Right lobe of liver (tissue), 6 donors: ENCODE measurements around the gene WDR48. TPM values are rescaled to one million over a fixed set of nuclear protein-coding genes. Genes with fewer than 3 reads are reported as not detected.

Experiments used
- ATAC-seq, 4 donors: fragments of 200-7000 bp; cut with Tn5 transposase; one replicate each; pipeline ENCODE4 v1.9.1; 2020; ENCODE audit warnings: mild to moderate bottlenecking in 4 of 4, moderate library complexity in 4 of 4
- DNase-seq, 3 donors: peaks; one replicate each; pipeline ENCODE4 v3.0.0-alpha.2; 2020
- H3K27ac ChIP-seq, 3 donors: fragments of 200-600 bp; one replicate each; pipeline ENCODE4 v1.8.0; 2022
- H3K27me3 ChIP-seq, 2 donors: fragments of 200-600 bp; one replicate each; pipeline ENCODE4 v1.8.0; 2022
- H3K36me3 ChIP-seq, 4 donors: fragments of 200-600 bp; sonication (generic) in 1 of 4; one replicate each; pipeline versions ENCODE4 v1.5.1 to v1.8.0; 2017 to 2022; ENCODE audit warnings: control low read depth in 1 of 4
- H3K4me1 ChIP-seq, 4 donors: fragments of 200-600 bp; sonication (generic) in 1 of 4; one replicate each; pipeline versions ENCODE4 v1.5.1 to v1.8.0; 2017 to 2022; ENCODE audit warnings: control low read depth in 1 of 4
- H3K4me3 ChIP-seq, 3 donors: fragments of 200-600 bp; one replicate each; pipeline ENCODE4 v1.8.0; 2022
- H3K9me3 ChIP-seq, 4 donors: fragments of 200-600 bp; sonication (generic) in 1 of 4; one replicate each; pipeline versions ENCODE4 v1.5.1 to v1.8.0; 2017 to 2022; ENCODE audit warnings: control low read depth in 1 of 4
- POLR2A ChIP-seq: fragments of 450-650 bp; IDR thresholded peaks from one replicate; pipeline ENCODE4 v1.6.1; 2017; ENCODE audit warnings: antibody characterized with exemption, mild to moderate bottlenecking
- WGBS: methylation state at CpG from one replicate; pipeline ENCODE4 v1.1.6; 2018; ENCODE audit warnings: low coverage, low lambda C conversion rate; ENCODE audit not compliant: insufficient coverage; ENCODE audit errors: missing lambda C conversion rate; 5-methylcytosine and 5-hydroxymethylcytosine counted together
- intact Hi-C, 2 donors: fragments of 100-400 bp; cut with DNase I; formaldehyde crosslinking; loops; one replicate each; pipeline versions ENCODE4 v1.11.2 to v1.14.1; 2022
- total RNA-seq, 6 experiments: library from RNA; depleted of rRNA in 2 of 6; stranded (reverse); fragments of >200 nt in 2 of 6; fragmentation: NEBNext Ultra II Directional in 3 of 6; extraction: Animal tissue kit (Norgen Biotek cat#: 25700) in 3 of 6; gene quantifications; one replicate each; pipeline versions ENCODE4 v1.1.0 to v1.2.4, GENCODE V29; 2016 to 2023
- TF ChIP-seq, protein P1 (sequence below), 4 donors: fragments of 200-600 bp in 3 of 4; fragments of 450-650 bp in 1 of 4; IDR thresholded peaks; one replicate each; pipeline versions ENCODE4 v1.5.1 to v1.8.0; 2016 to 2022; ENCODE audit warnings: antibody characterized with exemption in 4 of 4, mild to moderate bottlenecking in 2 of 4
- donor health status: DM: no; HTN: yes; CAD: no.
- donor health status: DM: no; HTN: no; CAD: no.
- donor health status: DM: no; HTN: no; CAD: no.
- donor health status: DM: no; HTN: yes; CAD: no.
- donor health status: DM: no; HTN: yes; CAD: no.

WDR48 gene
- total RNA-seq, 6 experiments from 2014 or later, result 11.3 to 21.9 (median 18.3) TPM

DNA sequence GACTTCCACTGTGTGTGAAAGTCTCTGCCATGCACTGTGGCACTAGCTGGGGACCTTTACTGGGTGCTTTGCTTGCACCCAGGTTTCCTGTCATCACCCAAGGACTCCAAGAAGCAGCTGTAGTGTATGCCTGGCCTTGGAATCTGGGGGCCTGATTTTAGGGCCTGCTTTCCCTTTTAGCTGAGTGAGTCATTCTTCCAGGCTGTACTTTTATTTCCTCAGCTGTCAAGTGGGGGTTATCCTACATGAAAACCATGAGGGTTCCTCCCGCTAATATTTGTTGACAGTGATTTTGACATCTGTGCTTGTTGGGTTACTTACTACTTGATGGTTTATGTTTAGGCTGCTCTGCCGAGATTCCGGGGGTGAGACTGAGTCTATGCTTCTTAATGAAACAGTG lies 37.1 kb downstream of the WDR48 start:
- no peak for ATAC-seq
- intact Hi-C loops, result no loop called here
- Histone ChIP-seq H3K36me3 (peaks cover 0 to 51% (median 26%) of the 10 kb centered on the region in 4 donors), H3K27ac (no peak overlapping the region), H3K9me3 (no peaks in the 10 kb centered on the region), H3K4me3 (no peak overlapping the region), H3K4me1 (no peaks in the 10 kb centered on the region), H3K27me3 (no peaks in the 10 kb centered on the region)
- 81% methylated on average over 3 of the region's 3 CpGs for WGBS
- TF ChIP-seq, protein P1, sequence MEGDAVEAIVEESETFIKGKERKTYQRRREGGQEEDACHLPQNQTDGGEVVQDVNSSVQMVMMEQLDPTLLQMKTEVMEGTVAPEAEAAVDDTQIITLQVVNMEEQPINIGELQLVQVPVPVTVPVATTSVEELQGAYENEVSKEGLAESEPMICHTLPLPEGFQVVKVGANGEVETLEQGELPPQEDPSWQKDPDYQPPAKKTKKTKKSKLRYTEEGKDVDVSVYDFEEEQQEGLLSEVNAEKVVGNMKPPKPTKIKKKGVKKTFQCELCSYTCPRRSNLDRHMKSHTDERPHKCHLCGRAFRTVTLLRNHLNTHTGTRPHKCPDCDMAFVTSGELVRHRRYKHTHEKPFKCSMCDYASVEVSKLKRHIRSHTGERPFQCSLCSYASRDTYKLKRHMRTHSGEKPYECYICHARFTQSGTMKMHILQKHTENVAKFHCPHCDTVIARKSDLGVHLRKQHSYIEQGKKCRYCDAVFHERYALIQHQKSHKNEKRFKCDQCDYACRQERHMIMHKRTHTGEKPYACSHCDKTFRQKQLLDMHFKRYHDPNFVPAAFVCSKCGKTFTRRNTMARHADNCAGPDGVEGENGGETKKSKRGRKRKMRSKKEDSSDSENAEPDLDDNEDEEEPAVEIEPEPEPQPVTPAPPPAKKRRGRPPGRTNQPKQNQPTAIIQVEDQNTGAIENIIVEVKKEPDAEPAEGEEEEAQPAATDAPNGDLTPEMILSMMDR (IDR thresholded peaks at IDR 0.05), result no peak
- TF ChIP-seq POLR2A, result no peak
- DNase-seq, result no peak

GRCh38 chr3:39090922-39091321 lies 39.1 kb downstream of the WDR48 start:
- no peak for TF ChIP-seq POLR2A
- TF ChIP-seq, protein P1 (IDR thresholded peaks at IDR 0.05), result no peak
- intact Hi-C loops, result no loop called here
- H3K27ac ChIP-seq, result no peak overlapping the region
- no peaks in the 10 kb centered on the region for H3K4me1 ChIP-seq
- WGBS, result 95% methylated on average over 2 of the region's 2 CpGs
- H3K9me3 ChIP-seq, result no peaks in the 10 kb centered on the region
- DNase-seq (no peak), ATAC-seq (no peak)
- no peaks in the 10 kb centered on the region for H3K27me3 ChIP-seq
- peaks cover 0 to 59% (median 28%) of the 10 kb centered on the region in 4 donors for H3K36me3 ChIP-seq
- H3K4me3 ChIP-seq, result no peak overlapping the region

- no peak for TF ChIP-seq POLR2A
- TF ChIP-seq, protein P1 (IDR thresholded peaks at IDR 0.05), result no peak
- intact Hi-C loops, result no loop called here
- Histone ChIP-seq H3K36me3 (peaks cover 0 to 64% (median 29%) of the 10 kb centered on the region in 4 donors), H3K9me3 (no peaks in the 10 kb centered on the region), H3K4me3 (no peak overlapping the region), H3K27ac (no peak overlapping the region), H3K4me1 (no peaks in the 10 kb centered on the region), H3K27me3 (no peaks in the 10 kb centered on the region)
- no peak for DNase-seq
- 87% methylated on average over 7 of the region's 7 CpGs for WGBS
- ATAC-seq, result no peak
These were observed 43.2 kb downstream of the WDR48 start for GRCh38 chr3:39094851-39095677.

DNA sequence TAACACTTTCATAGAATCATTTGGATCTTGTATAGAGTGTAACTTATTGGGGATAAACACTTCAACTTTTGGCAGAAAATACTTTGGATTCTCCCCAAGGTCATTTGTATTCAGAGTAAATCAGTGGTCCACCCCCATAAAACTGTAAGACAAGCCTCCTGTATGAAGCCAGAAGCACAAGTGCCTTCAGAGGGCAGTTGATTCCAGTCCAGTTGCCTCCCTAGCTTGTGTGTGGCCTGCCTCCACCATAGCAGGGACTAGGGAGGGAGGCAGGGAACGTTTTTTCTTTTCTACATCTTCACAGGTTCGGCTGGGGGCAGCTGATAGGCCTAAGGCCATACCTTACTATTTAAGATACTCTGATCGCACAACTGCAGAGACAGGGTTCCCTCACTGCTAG lies 44.0 kb downstream of the WDR48 start:
- no peaks in the 10 kb centered on the region for H3K9me3 ChIP-seq
- TF ChIP-seq, protein P1 (IDR thresholded peaks at IDR 0.05), result no peak
- TF ChIP-seq POLR2A, result no peak
- H3K4me3 ChIP-seq, result no peak overlapping the region
- no peak overlapping the region for H3K27ac ChIP-seq
- ATAC-seq (no peak), DNase-seq (no peak)
- no peaks in the 10 kb centered on the region for H3K4me1 ChIP-seq
- 100% methylated on average over 1 of the region's 3 CpGs for WGBS
- peaks cover 0 to 61% (median 27%) of the 10 kb centered on the region in 4 donors for H3K36me3 ChIP-seq
- intact Hi-C loops, result no loop called here
- H3K27me3 ChIP-seq, result no peaks in the 10 kb centered on the region
